HEK293 (cell line): Measurements from ENCODE around the gene PDZD8.

Source experiments
- CTCF ChIA-PET: fragments of 350-600 bp; formaldehyde crosslinking; extraction: SDS; loops from one replicate; lab custom pipeline; 2021; ENCODE audit warnings: antibody characterized with exemption; lab: Yijun Ruan, JAX
- POLR2A ChIA-PET: fragments of 300-600 bp; formaldehyde crosslinking; extraction: SDS; loops from one replicate; lab custom pipeline; 2020; ENCODE audit warnings: antibody characterized with exemption, inconsistent platforms; lab: Yijun Ruan, JAX
- H3K27ac ChIP-seq: fragments of 200-500 bp; sonication (Bioruptor generic); 2 replicates; pipeline ENCODE4 v1.5.1; 2014; ENCODE audit warnings: low read depth, low read length, control low read depth, inconsistent platforms; ENCODE audit errors: extremely low read depth
- H3K36me3 ChIP-seq, 2 experiments: fragments of 200-500 bp in 1 of 2; sonication (Bioruptor generic) in 1 of 2; 1 replicate in 1 of 2; 2 replicates in 1 of 2; pipeline ENCODE4 v1.5.1; 2014 to 2017; ENCODE audit warnings: inconsistent platforms in 2 of 2, low read length in 2 of 2; ENCODE audit not compliant: control insufficient read depth in 2 of 2, insufficient read depth in 1 of 2
- H3K4me1 ChIP-seq: fragments of 200-500 bp; sonication (Bioruptor generic); 2 replicates; pipeline ENCODE4 v1.5.1; 2014; ENCODE audit warnings: mild to moderate bottlenecking, low read length, inconsistent platforms; ENCODE audit not compliant: control insufficient read depth, insufficient read depth
- H3K4me3 ChIP-seq: 2 replicates; pipeline ENCODE4 v1.5.1; 2011; ENCODE audit warnings: low read depth, mild to moderate bottlenecking, control low read depth, low read length, moderate library complexity
- H3K9me3 ChIP-seq: fragments of 200-500 bp; sonication (Bioruptor generic); 2 replicates; pipeline ENCODE4 v1.5.1; 2014; ENCODE audit warnings: low read depth, low read length, inconsistent platforms; ENCODE audit not compliant: control insufficient read depth, insufficient read depth
- GFI1B ChIP-seq: fragments of 450-650 bp; formaldehyde crosslinking; IDR thresholded peaks from 2 replicates; pipeline ENCODE4 v1.5.1; 2016; ENCODE audit warnings: missing biosample characterization, missing genetic modification characterization
- KLF7 ChIP-seq: fragments of 450-650 bp; formaldehyde crosslinking; IDR thresholded peaks from 2 replicates; pipeline ENCODE4 v1.5.1; 2016; ENCODE audit warnings: missing biosample characterization, missing genetic modification characterization, borderline replicate concordance
- OSR2 ChIP-seq: fragments of 450-650 bp; formaldehyde crosslinking; IDR thresholded peaks from 2 replicates; pipeline ENCODE4 v1.5.1; 2016; ENCODE audit warnings: missing biosample characterization, missing genetic modification characterization
- ZNF350 ChIP-seq: fragments of 450-650 bp; formaldehyde crosslinking; IDR thresholded peaks from 2 replicates; pipeline ENCODE4 v1.5.0; 2017; ENCODE audit warnings: missing biosample characterization, mild to moderate bottlenecking, missing genetic modification characterization
- ZNF48 ChIP-seq: fragments of 450-650 bp; formaldehyde crosslinking; IDR thresholded peaks from 2 replicates; pipeline ENCODE4 v1.5.1; 2016; ENCODE audit warnings: missing biosample characterization, missing genetic modification characterization
- ZNF558 ChIP-seq: fragments of 450-650 bp; formaldehyde crosslinking; IDR thresholded peaks from 2 replicates; pipeline ENCODE4 v1.5.1; 2016; ENCODE audit warnings: missing biosample characterization, missing genetic modification characterization
- ZNF571 ChIP-seq: fragments of 450-650 bp; formaldehyde crosslinking; IDR thresholded peaks from 2 replicates; pipeline ENCODE4 v1.5.0; 2017; ENCODE audit warnings: missing biosample characterization, missing genetic modification characterization
- ZNF654 ChIP-seq: fragments of 450-650 bp; formaldehyde crosslinking; IDR thresholded peaks from 2 replicates; pipeline ENCODE4 v1.5.1; 2016; ENCODE audit warnings: low read depth, missing biosample characterization, missing genetic modification characterization
- TF ChIP-seq, protein P1 (sequence below): fragments of 450-650 bp; formaldehyde crosslinking; IDR thresholded peaks from 2 replicates; pipeline ENCODE4 v1.5.1; 2016; ENCODE audit warnings: missing biosample characterization, missing genetic modification characterization
- TF ChIP-seq, protein P2 (sequence below): fragments of 450-650 bp; formaldehyde crosslinking; IDR thresholded peaks from 2 replicates; pipeline ENCODE4 v1.5.1; 2016; ENCODE audit warnings: missing biosample characterization, missing genetic modification characterization
- TF ChIP-seq, protein P3 (sequence below): fragments of 450-650 bp; formaldehyde crosslinking; IDR thresholded peaks from 2 replicates; pipeline ENCODE4 v1.5.1; 2016; ENCODE audit warnings: missing biosample characterization, missing genetic modification characterization

The PDZD8 gene

DNA sequence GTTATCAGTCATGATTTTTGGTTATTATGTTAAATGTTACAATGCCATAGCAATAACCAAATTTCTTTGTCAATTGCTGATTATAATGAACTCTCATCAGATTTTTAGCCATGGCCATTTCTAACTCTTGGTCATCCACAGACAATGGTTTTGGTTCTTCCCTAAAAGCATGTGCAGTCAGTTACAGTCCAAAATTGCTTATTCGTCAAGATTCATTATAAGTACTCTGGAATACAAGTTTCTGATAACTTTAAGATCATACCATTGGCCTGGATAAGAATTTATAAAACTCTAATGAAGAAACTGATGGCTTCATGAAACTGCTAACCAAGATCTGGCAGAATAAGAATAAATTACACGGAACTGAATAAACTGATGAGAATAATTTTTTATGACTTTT is 50.9 kb downstream of the PDZD8 start:
- peaks cover 0 to 3% of the 10 kb centered on the region in 2 experiments; a peak in 1 of 3 replicates for H3K36me3 ChIP-seq
- TF ChIP-seq ZNF558 (tag by site-specific recombination) (no peak), ZNF48 (tag by site-specific recombination) (no peak)
- TF ChIP-seq, protein P1, sequence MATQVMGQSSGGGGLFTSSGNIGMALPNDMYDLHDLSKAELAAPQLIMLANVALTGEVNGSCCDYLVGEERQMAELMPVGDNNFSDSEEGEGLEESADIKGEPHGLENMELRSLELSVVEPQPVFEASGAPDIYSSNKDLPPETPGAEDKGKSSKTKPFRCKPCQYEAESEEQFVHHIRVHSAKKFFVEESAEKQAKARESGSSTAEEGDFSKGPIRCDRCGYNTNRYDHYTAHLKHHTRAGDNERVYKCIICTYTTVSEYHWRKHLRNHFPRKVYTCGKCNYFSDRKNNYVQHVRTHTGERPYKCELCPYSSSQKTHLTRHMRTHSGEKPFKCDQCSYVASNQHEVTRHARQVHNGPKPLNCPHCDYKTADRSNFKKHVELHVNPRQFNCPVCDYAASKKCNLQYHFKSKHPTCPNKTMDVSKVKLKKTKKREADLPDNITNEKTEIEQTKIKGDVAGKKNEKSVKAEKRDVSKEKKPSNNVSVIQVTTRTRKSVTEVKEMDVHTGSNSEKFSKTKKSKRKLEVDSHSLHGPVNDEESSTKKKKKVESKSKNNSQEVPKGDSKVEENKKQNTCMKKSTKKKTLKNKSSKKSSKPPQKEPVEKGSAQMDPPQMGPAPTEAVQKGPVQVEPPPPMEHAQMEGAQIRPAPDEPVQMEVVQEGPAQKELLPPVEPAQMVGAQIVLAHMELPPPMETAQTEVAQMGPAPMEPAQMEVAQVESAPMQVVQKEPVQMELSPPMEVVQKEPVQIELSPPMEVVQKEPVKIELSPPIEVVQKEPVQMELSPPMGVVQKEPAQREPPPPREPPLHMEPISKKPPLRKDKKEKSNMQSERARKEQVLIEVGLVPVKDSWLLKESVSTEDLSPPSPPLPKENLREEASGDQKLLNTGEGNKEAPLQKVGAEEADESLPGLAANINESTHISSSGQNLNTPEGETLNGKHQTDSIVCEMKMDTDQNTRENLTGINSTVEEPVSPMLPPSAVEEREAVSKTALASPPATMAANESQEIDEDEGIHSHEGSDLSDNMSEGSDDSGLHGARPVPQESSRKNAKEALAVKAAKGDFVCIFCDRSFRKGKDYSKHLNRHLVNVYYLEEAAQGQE: no peak
- TF ChIP-seq, protein P2, sequence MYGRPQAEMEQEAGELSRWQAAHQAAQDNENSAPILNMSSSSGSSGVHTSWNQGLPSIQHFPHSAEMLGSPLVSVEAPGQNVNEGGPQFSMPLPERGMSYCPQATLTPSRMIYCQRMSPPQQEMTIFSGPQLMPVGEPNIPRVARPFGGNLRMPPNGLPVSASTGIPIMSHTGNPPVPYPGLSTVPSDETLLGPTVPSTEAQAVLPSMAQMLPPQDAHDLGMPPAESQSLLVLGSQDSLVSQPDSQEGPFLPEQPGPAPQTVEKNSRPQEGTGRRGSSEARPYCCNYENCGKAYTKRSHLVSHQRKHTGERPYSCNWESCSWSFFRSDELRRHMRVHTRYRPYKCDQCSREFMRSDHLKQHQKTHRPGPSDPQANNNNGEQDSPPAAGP (tag by site-specific recombination): no peak
- no peak overlapping the region for H3K4me3 ChIP-seq
- H3K27ac ChIP-seq: no peak overlapping the region
- POLR2A ChIA-PET: no interaction called here
- H3K9me3 ChIP-seq: no peaks in the 10 kb centered on the region
- CTCF ChIA-PET: interaction anchor here (1.2 to 3.3 kb wide), 2 partner anchors 17 to 108 kb away, joined by 3 to 15 read pairs; no protein-coding TSS in a partner anchor
- peaks cover 9% of the 10 kb centered on the region for H3K4me1 ChIP-seq

DNA sequence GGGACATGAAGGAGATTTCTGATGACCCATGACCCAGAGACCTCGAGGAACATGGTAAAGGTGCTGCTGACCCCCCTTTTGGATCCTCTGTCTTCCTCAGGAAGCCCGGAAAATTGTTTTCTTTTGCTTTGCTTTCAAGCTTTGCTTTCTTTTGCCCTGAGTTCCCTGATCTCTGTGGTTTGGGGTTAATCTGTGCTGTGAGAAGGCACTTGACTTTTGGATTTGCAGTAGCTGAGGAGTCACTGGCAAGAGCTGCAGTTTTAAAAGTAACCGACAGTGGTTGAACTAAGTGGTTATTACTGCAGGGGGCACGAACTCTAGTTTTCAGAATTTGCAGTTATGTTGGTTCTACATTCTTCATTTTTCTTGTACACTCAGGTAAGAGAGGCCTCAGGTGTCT is 53.0 kb downstream of the PDZD8 start:
- Histone ChIP-seq H3K27ac (no peak overlapping the region), H3K4me3 (no peak overlapping the region)
- TF ChIP-seq OSR2 (peak; percentile 70), ZNF350 (tag by site-specific recombination) (no peak), GFI1B (tag by site-specific recombination) (0 out of 2 replicates have a peak, but pooled peaks have one; percentile 27), KLF7 (no peak)
- TF ChIP-seq, all 188 proteins: peak for 2
- POLR2A ChIA-PET: no interaction called here
- no peaks in the 10 kb centered on the region for H3K9me3 ChIP-seq
- peaks cover 0 to 3% of the 10 kb centered on the region in 2 experiments; a peak in 2 of 3 replicates for H3K36me3 ChIP-seq
- CTCF ChIA-PET: interaction anchor here (1.2 to 3.3 kb wide), 6 partner anchors 9 to 121 kb away, joined by 4 to 15 read pairs (median 5); no protein-coding TSS in a partner anchor
- H3K4me1 ChIP-seq: peaks cover 9% of the 10 kb centered on the region

DNA sequence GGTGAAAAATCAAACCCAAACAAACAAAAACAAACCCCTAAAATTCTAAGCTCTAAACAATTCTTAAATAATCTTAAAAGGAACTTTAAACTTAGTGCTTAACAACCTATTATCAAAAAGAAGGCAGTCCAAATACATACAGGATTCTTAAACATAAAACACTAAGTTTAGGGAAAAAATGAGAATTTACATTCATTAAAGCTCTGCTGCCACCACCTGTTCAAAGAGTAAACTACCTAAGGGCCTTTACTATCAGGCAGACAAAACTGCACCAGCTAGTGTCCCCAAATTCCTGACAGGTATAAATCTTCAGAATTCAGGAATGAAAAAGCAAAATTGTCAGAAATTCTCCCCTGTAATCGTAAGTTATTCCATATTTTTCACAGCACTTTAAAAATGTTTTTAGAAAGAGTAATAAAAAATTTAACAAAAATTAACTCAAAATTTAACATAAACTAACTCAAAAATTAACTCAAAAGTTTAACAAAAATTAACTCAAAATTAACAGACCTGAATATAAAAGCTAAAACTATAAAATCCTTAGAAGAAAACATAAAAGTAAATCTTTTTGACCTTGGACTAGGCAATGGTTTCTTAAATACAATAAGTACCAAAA is 55.1 kb downstream of the PDZD8 start:
- H3K27ac ChIP-seq: no peak overlapping the region
- H3K36me3 ChIP-seq: peaks cover 0 to 4% of the 10 kb centered on the region in 2 experiments
- no peaks in the 10 kb centered on the region for H3K9me3 ChIP-seq
- ChIA-PET POLR2A (interaction anchor here (1.0 kb wide), 1 partner anchor 103 kb away, joined by 5 read pairs; no protein-coding TSS in a partner anchor), CTCF (interaction anchor here (0.5 to 6.0 kb wide), 33 partner anchors 9 to 935 kb away, joined by 3 to 142 read pairs (median 5); no protein-coding TSS in a partner anchor)
- TF ChIP-seq ZNF571 (tag by site-specific recombination) (no peak), ZNF654 (tag by site-specific recombination) (peak; percentile 57)
- TF ChIP-seq, protein P3, sequence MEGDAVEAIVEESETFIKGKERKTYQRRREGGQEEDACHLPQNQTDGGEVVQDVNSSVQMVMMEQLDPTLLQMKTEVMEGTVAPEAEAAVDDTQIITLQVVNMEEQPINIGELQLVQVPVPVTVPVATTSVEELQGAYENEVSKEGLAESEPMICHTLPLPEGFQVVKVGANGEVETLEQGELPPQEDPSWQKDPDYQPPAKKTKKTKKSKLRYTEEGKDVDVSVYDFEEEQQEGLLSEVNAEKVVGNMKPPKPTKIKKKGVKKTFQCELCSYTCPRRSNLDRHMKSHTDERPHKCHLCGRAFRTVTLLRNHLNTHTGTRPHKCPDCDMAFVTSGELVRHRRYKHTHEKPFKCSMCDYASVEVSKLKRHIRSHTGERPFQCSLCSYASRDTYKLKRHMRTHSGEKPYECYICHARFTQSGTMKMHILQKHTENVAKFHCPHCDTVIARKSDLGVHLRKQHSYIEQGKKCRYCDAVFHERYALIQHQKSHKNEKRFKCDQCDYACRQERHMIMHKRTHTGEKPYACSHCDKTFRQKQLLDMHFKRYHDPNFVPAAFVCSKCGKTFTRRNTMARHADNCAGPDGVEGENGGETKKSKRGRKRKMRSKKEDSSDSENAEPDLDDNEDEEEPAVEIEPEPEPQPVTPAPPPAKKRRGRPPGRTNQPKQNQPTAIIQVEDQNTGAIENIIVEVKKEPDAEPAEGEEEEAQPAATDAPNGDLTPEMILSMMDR: peak; percentile 34; the same call in 1 of the 2 replicates
- no peak overlapping the region for H3K4me3 ChIP-seq
- H3K4me1 ChIP-seq: peaks cover 9% of the 10 kb centered on the region
